Measurements from ENCODE around the gene TFEB.

Gene TFEB

GRCh38 chr6:41635365-41635764 is 100.0 kb downstream of the TFEB start:
- H3K9ac ChIP-seq (ENCODE audit: insufficient read length, low read depth): no peak overlapping the region
- H3K36me3 ChIP-seq (ENCODE audit: insufficient read depth, insufficient read length, low read length): no peaks in the 10 kb centered on the region
- TF ChIP-seq ZNF274 (IDR thresholded peaks at IDR 0.05; ENCODE audit: low read depth, low read length) (no peak), YY1 (IDR thresholded peaks at IDR 0.05; ENCODE audit: insufficient read depth, insufficient read length) (no peak)
- peaks cover 6% of the 10 kb centered on the region for H3K4me1 ChIP-seq (ENCODE audit: insufficient read depth, insufficient read length)
- H3K4me3 ChIP-seq (ENCODE audit: insufficient read length, low read depth): no peak overlapping the region
- no peak for DNase-seq (ENCODE audit: low read depth, low spot score)
- no peaks in the 10 kb centered on the region for H3K9me3 ChIP-seq (ENCODE audit: insufficient read depth, low read length)
- H3K27me3 ChIP-seq (ENCODE audit: insufficient read depth, insufficient read length): peaks cover 25% of the 10 kb centered on the region

DNA sequence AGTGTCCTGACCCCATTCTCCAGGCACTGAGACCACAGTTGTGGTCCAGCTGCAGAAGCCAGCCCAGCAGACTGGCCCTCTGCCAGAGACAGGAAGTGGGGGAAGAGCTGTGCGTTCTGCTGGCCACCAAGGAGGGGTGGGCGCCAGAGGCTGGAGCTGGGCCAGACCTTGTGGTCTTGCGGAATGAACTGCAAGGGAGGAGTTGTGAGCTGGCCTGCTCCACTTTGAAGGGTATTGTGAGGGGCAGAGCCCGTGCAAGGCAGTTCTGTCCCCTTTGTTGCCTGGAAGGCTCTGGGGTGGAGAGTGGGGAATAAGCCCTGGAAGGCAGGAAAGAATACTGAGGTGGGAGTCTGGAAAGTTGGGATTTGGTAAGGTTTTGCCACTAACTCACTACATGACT is 100.8 kb downstream of the TFEB start:
- Histone ChIP-seq H3K4me1 (ENCODE audit: insufficient read depth, insufficient read length) (peaks cover 3% of the 10 kb centered on the region), H3K27me3 (ENCODE audit: insufficient read depth, insufficient read length) (peaks cover 25% of the 10 kb centered on the region), H3K36me3 (ENCODE audit: insufficient read depth, insufficient read length, low read length) (no peaks in the 10 kb centered on the region), H3K9ac (ENCODE audit: insufficient read length, low read depth) (peak overlapping the region; percentile 21), H3K4me3 (ENCODE audit: insufficient read length, low read depth) (no peak overlapping the region), H3K9me3 (ENCODE audit: insufficient read depth, low read length) (no peaks in the 10 kb centered on the region)
- DNase-seq (ENCODE audit: low read depth, low spot score): no peak
- TF ChIP-seq YY1 (IDR thresholded peaks at IDR 0.05; ENCODE audit: insufficient read depth, insufficient read length): no peak

Measured in NT2/D1 (cell line).